Measurements from ENCODE around the gene LIME1. TPM values are rescaled to one million over a fixed set of nuclear protein-coding genes. Genes with fewer than 3 reads are reported as not detected.

LIME1 gene
- total RNA-seq, 6 experiments from 2014 or later = 37.0 to 118 (median 65.5) TPM

GRCh38 chr20:63737945-63738686, 1.7 kb downstream of the LIME1 start:
- peaks cover 0 to 30% (median 14%) of the 10 kb centered on the region in 4 donors for H3K4me1 ChIP-seq
- no peaks in the 10 kb centered on the region for H3K9me3 ChIP-seq
- DNase-seq = peak; percentile 86 to 97 (median 95)
- peaks cover 0 to 17% (median 6%) of the 10 kb centered on the region in 4 donors for H3K36me3 ChIP-seq
- TF ChIP-seq POLR2A (IDR thresholded peaks at IDR 0.05) (peak; percentile 33), CTCF (IDR thresholded peaks at IDR 0.05) (no peak)
- no peaks in the 10 kb centered on the region for H3K27me3 ChIP-seq
- intact Hi-C loops (cut with DNase I) = no loop called here
- peak overlapping the region in 2 of 3 donors; percentile 21 to 91 for H3K27ac ChIP-seq
- peak; percentile 21 to 46 (median 32) for ATAC-seq
- 34% methylated on average over 5 of the region's 43 CpGs for WGBS (ENCODE audit: insufficient coverage, low coverage, low lambda C conversion rate, missing lambda C conversion rate)
- peak overlapping the region; percentile 65 to 92 (median 75) for H3K4me3 ChIP-seq

- peak; percentile 4 to 19 (median 14) for ATAC-seq
- H3K4me1 ChIP-seq = peaks cover 0 to 30% (median 14%) of the 10 kb centered on the region in 4 donors
- no CpG with 5 or more reads among the region's 26 CpGs for WGBS (ENCODE audit: insufficient coverage, low coverage, low lambda C conversion rate, missing lambda C conversion rate)
These were observed 2.2 kb downstream of the LIME1 start for GRCh38 chr20:63738687-63739129.

GRCh38 chr20:63739130-63740069, 2.9 kb downstream of the LIME1 start, which contains the start of gene SLC2A4RG:
SLC2A4RG (plus strand) TSS chr20:63739776; CDS start chr20:63739913, 137 bp downstream.
- 0% methylated on average over 3 of the region's 136 CpGs for WGBS (ENCODE audit: insufficient coverage, low coverage, low lambda C conversion rate, missing lambda C conversion rate)
- peak; percentile 90 to 96 (median 95) for DNase-seq
- intact Hi-C loops (cut with DNase I) = no loop called here

More at GRCh38 chr20:63738687-63739129, 2.2 kb downstream of the LIME1 start:
- Histone ChIP-seq H3K36me3 (peaks cover 0 to 17% (median 7%) of the 10 kb centered on the region in 4 donors), H3K4me3 (peak overlapping the region; percentile 65 to 92 (median 75)), H3K27me3 (no peaks in the 10 kb centered on the region), H3K9me3 (no peaks in the 10 kb centered on the region), H3K27ac (peak overlapping the region; percentile 55 to 91 (median 67))
- intact Hi-C loops (cut with DNase I) = no loop called here
- TF ChIP-seq POLR2A (IDR thresholded peaks at IDR 0.05) (no peak), CTCF (IDR thresholded peaks at IDR 0.05) (no peak)
- DNase-seq = peak; percentile 81 to 86 (median 86)

More at GRCh38 chr20:63739130-63740069, 2.9 kb downstream of the LIME1 start, which contains the start of gene SLC2A4RG:
- peaks cover 0 to 28% (median 12%) of the 10 kb centered on the region in 4 donors for H3K4me1 ChIP-seq
- H3K27ac ChIP-seq = peak within 1 kb of the TSS; percentile 59 to 92 (median 67)
- no peaks in the 10 kb centered on the region for H3K27me3 ChIP-seq
- peak within 1 kb of the TSS; percentile 65 to 92 (median 75) for H3K4me3 ChIP-seq
- H3K9me3 ChIP-seq = no peaks in the 10 kb centered on the region
- ATAC-seq = peak; percentile 26 to 58 (median 39)
- H3K36me3 ChIP-seq = peaks cover 0 to 17% (median 7%) of the 10 kb centered on the region in 4 donors
- no peak for TF ChIP-seq CTCF (IDR thresholded peaks at IDR 0.05)
- peak; percentile 12 for TF ChIP-seq POLR2A (IDR thresholded peaks at IDR 0.05)
